Immature natural killer cell (primary cell): ENCODE measurements around the gene SFMBT2. TPM values are rescaled to one million over a fixed set of nuclear protein-coding genes. Genes with fewer than 3 reads are reported as not detected.
A peak's percentile ranks its signal among the peaks of the same experiment; 100 is the strongest.
"Not testable (repeated sequence)": the region's sequence is repeated elsewhere in the genome, so short reads cannot be mapped to it uniquely, and the experiment has no call there.

Source experiments
- DNase-seq, 3 donors: peaks; one replicate each; pipeline ENCODE4 v3.0.0; 2022; ENCODE audit warnings: mixed read lengths in 1 of 3
- H3K27ac Mint-ChIP-seq, 6 donors: one replicate each; pipeline ENCODE4 v1.8.0; 2020; ENCODE audit warnings: mixed read lengths in 6 of 6, mild to moderate bottlenecking in 5 of 6, inconsistent platforms in 4 of 6, moderate library complexity in 3 of 6
- H3K27me3 Mint-ChIP-seq, 3 donors: one replicate each; pipeline ENCODE4 v1.8.0; 2020 to 2021; ENCODE audit warnings: low read depth in 3 of 3, mild to moderate bottlenecking in 3 of 3, mixed read lengths in 3 of 3, moderate library complexity in 3 of 3, inconsistent platforms in 1 of 3
- H3K36me3 Mint-ChIP-seq, 3 donors: one replicate each; pipeline ENCODE4 v1.8.0; 2020; ENCODE audit warnings: mixed read lengths in 3 of 3, inconsistent platforms in 2 of 3, mild to moderate bottlenecking in 2 of 3
- H3K4me1 Mint-ChIP-seq, 2 donors: one replicate each; pipeline ENCODE4 v1.8.0; 2020; ENCODE audit warnings: inconsistent platforms in 2 of 2, mild to moderate bottlenecking in 2 of 2, mixed read lengths in 2 of 2, moderate library complexity in 1 of 2
- H3K4me3 Mint-ChIP-seq, 5 donors: one replicate each; pipeline ENCODE4 v1.8.0; 2020; ENCODE audit warnings: mild to moderate bottlenecking in 5 of 5, mixed read lengths in 5 of 5, inconsistent platforms in 3 of 5, moderate library complexity in 3 of 5
- H3K9me3 Mint-ChIP-seq, 6 donors: one replicate each; pipeline ENCODE4 v1.8.0; 2020; ENCODE audit warnings: mild to moderate bottlenecking in 6 of 6, mixed read lengths in 6 of 6, inconsistent platforms in 4 of 6, moderate library complexity in 3 of 6
- polyA plus RNA-seq, 3 donors: library from polyadenylated mRNA; unstranded; fragments of 300-500 nt; fragmentation: Illumina TruSeq; gene quantifications; one replicate each; pipeline ENCODE4 v1.2.3, GENCODE V29; 2021

SFMBT2 gene
- polyA plus RNA-seq, 3 donors from 2014 or later = 1.5 to 9.8 (median 3.1) TPM

GRCh38 chr10:7388602-7389001 lies 22.2 kb downstream of the SFMBT2 start:
- H3K4me1 Mint-ChIP-seq = peaks cover 48 to 88% of the 10 kb centered on the region in 2 donors
- DNase-seq = peak in 2 of 3 donors; percentile 18 to 36
- H3K27ac Mint-ChIP-seq = peak overlapping the region; percentile 31 to 95 (median 87)
- peaks cover 0 to 3% (median 0%) of the 10 kb centered on the region in 3 donors for H3K36me3 Mint-ChIP-seq
- H3K4me3 Mint-ChIP-seq = peak overlapping the region; percentile 59 to 73 (median 68)
- peaks cover 0 to 1% (median 0%) of the 10 kb centered on the region in 6 donors for H3K9me3 Mint-ChIP-seq
- no peaks in the 10 kb centered on the region for H3K27me3 Mint-ChIP-seq

GRCh38 chr10:7388149-7388548 lies 22.7 kb downstream of the SFMBT2 start:
- H3K36me3 Mint-ChIP-seq, H3K9me3 Mint-ChIP-seq, H3K27me3 Mint-ChIP-seq, DNase-seq: not testable (repeated sequence)
- peak overlapping the region in 4 of 5 donors; percentile 22 to 71 (median 56) for H3K4me3 Mint-ChIP-seq
- peak overlapping the region; percentile 31 to 86 (median 63) for H3K27ac Mint-ChIP-seq
- peaks cover 52 to 91% of the 10 kb centered on the region in 2 donors for H3K4me1 Mint-ChIP-seq

- no peak for DNase-seq
- peaks cover 62 to 93% of the 10 kb centered on the region in 2 donors for H3K4me1 Mint-ChIP-seq
- peaks cover 0 to 15% (median 9%) of the 10 kb centered on the region in 3 donors for H3K36me3 Mint-ChIP-seq
- H3K4me3 Mint-ChIP-seq = no peak overlapping the region
- peak overlapping the region in 3 of 6 donors; percentile 12 to 65 (median 45) for H3K27ac Mint-ChIP-seq
- H3K9me3 Mint-ChIP-seq = peaks cover 0 to 1% (median 0%) of the 10 kb centered on the region in 6 donors
- no peaks in the 10 kb centered on the region for H3K27me3 Mint-ChIP-seq
Observed at GRCh38 chr10:7385114-7385513, 25.7 kb downstream of the SFMBT2 start.

- H3K36me3 Mint-ChIP-seq = peaks cover 0 to 20% (median 18%) of the 10 kb centered on the region in 3 donors
Observed at GRCh38 chr10:7383442-7383841, 27.4 kb downstream of the SFMBT2 start.

DNA sequence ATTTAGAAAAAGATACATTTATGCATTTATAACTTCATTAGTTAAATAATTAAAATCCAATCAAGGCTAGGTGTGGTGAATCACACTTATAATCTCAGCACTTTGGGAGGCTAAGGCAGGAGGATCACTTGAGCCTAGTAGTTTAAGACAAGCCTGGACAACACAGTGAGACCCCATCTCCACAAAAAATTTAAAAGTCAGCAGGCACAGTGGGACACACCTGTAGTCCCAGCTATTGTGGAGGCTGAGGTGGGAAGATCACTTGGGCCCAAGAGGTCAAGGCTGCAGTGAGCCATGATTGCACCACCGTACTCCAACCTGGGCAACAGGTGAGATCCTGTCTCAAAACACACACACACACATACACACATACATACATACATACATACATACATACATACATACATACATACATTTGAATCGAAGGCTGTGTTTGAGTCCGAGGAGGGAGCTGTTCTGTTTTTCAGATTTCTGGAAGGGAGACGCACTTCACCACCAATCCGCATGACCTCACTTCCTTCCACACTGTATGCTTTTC lies 30.1 kb downstream of the SFMBT2 start:
- Mint-ChIP-seq H3K4me3 (no peak overlapping the region), H3K36me3 (peaks cover 0 to 18% (median 16%) of the 10 kb centered on the region in 3 donors), H3K9me3 (no peaks in the 10 kb centered on the region), H3K4me1 (peaks cover 47 to 75% of the 10 kb centered on the region in 2 donors), H3K27me3 (peaks cover 0 to 3% (median 0%) of the 10 kb centered on the region in 3 donors), H3K27ac (peak overlapping the region in 5 of 6 donors; percentile 36 to 86 (median 46))
- DNase-seq = no peak

More at GRCh38 chr10:7383442-7383841, 27.4 kb downstream of the SFMBT2 start:
- H3K4me3 Mint-ChIP-seq = peak overlapping the region in 3 of 5 donors; percentile 20 to 37 (median 25)
- peaks cover 54 to 91% of the 10 kb centered on the region in 2 donors for H3K4me1 Mint-ChIP-seq
- H3K9me3 Mint-ChIP-seq = peaks cover 0 to 1% (median 0%) of the 10 kb centered on the region in 6 donors
- no peak for DNase-seq
- peak overlapping the region in 5 of 6 donors; percentile 6 to 68 (median 28) for H3K27ac Mint-ChIP-seq
- H3K27me3 Mint-ChIP-seq = peaks cover 0 to 3% (median 0%) of the 10 kb centered on the region in 3 donors

DNA sequence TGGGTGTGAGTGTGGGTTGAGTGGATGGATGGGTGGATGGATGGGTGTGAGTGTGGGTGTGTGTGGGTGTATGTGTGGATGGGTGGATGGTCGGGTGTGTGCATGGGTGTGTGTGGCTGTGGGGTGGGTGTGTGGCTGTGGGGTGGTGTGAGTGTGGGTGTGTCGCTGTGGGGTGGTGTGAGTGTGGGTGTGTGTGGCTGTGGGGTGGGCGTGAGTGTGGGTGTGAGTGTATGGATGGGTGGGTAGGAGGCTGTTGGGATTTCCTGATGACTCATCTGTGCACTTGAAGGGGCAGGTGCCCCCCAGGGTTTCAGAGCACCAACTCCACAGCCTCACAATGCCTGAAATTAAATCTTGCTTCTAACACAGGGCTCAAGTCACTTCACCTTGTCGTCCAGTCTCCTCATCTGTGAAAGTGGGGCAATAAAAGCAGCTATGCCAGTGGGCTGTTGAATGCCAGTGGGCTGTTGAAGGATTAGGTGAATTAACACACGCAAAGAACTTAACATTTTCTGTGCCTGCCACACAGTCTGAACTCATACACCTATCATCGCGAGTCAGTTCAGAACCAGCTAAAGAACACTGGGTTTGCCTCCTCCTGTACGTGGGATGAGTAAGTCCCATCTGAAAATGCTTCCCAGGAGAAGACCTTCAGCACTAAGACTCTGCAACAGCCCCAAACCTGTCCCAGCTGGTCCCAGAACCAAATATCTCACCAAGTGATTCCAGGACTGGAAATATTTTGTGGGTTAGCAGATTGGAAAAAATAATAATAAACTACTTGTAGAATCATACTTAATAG lies 32.0 kb downstream of the SFMBT2 start:
- Mint-ChIP-seq H3K27ac (peak overlapping the region; percentile 78 to 91 (median 88)), H3K27me3 (peaks cover 0 to 3% (median 0%) of the 10 kb centered on the region in 3 donors), H3K36me3 (peaks cover under 1 to 25% (median 22%) of the 10 kb centered on the region in 3 donors), H3K9me3 (no peaks in the 10 kb centered on the region), H3K4me3 (peak overlapping the region in 1 of 5 donors; percentile 54), H3K4me1 (peaks cover 38 to 74% of the 10 kb centered on the region in 2 donors)
- DNase-seq = peak; percentile 5 to 19 (median 18)

DNA sequence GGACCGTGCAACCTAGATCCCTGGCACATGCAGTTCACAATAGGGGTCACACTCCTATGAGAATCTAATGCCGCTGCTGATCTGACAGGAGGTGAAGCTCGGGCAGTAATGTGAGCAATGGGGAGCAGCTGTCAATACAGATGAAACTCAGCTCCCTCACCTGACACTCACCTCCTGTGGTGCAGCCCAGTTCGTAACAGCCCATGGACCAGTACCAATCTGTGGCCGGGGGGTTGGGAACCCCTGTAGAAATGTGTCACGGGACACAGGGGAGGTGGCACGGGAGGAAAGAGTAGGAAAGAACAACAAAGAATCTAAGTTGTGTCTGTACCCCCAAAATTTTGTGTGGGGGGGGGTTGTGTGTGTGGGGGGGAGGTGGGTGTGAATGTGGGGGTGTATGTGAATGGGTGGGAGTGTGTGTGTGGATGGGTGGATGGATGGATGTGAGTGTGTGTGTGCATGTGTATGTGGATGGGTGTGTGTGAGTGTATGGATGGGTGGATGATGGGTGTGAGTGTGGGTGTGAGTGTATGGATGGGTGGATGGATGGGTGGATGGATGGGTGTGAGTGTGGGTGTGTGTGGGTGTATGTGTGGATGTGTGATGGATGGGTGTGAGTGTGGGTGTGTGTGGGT lies 33.1 kb downstream of the SFMBT2 start:
- peaks cover 11 to 34% (median 33%) of the 10 kb centered on the region in 3 donors for H3K36me3 Mint-ChIP-seq
- no peaks in the 10 kb centered on the region for H3K9me3 Mint-ChIP-seq
- H3K27me3 Mint-ChIP-seq = peaks cover 0 to 3% (median 0%) of the 10 kb centered on the region in 3 donors
- DNase-seq = no peak
- peak overlapping the region; percentile 20 to 86 (median 65) for H3K27ac Mint-ChIP-seq
- H3K4me1 Mint-ChIP-seq = peaks cover 27 to 67% of the 10 kb centered on the region in 2 donors
- H3K4me3 Mint-ChIP-seq = no peak overlapping the region

GRCh38 chr10:7374795-7375194 lies 36.0 kb downstream of the SFMBT2 start:
- H3K27me3 Mint-ChIP-seq = peaks cover 0 to 3% (median 0%) of the 10 kb centered on the region in 3 donors
- H3K36me3 Mint-ChIP-seq = peaks cover 25 to 36% (median 30%) of the 10 kb centered on the region in 3 donors
- no peak for DNase-seq
- H3K27ac Mint-ChIP-seq = peak overlapping the region in 4 of 6 donors; percentile 17 to 39 (median 30)
- H3K4me3 Mint-ChIP-seq = no peak overlapping the region
- H3K9me3 Mint-ChIP-seq = no peaks in the 10 kb centered on the region
- H3K4me1 Mint-ChIP-seq = peaks cover 18 to 51% of the 10 kb centered on the region in 2 donors

DNA sequence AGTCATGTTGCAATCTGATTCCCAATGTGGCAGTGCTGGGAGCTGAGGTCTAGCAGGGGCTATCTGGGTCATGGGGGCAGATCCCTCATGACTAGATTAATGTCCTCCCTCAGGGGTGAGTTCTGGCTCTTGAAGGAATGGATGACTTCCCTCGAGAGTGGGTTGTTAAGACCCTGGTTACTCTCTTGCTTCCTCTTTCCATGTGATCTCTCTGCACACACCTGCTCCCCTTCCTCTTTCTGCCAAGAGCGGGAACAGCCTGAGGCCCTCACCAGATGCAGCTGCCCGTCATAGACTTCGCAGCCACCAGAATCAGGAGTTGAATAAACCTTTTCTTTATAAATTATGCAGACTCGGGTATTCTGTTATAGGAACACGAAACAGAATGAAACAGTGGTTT lies 37.8 kb downstream of the SFMBT2 start:
- Mint-ChIP-seq H3K27me3 (no peaks in the 10 kb centered on the region), H3K4me3 (no peak overlapping the region), H3K27ac (peak overlapping the region in 3 of 6 donors; percentile 15 to 48 (median 43)), H3K36me3 (peaks cover 25 to 33% (median 32%) of the 10 kb centered on the region in 3 donors), H3K9me3 (no peaks in the 10 kb centered on the region), H3K4me1 (peaks cover 9 to 37% of the 10 kb centered on the region in 2 donors)
- DNase-seq = no peak

GRCh38 chr10:7372504-7372903 lies 38.3 kb downstream of the SFMBT2 start:
- peaks cover 27 to 36% (median 34%) of the 10 kb centered on the region in 3 donors for H3K36me3 Mint-ChIP-seq
- H3K9me3 Mint-ChIP-seq = no peaks in the 10 kb centered on the region
- H3K27me3 Mint-ChIP-seq = no peaks in the 10 kb centered on the region
- H3K4me1 Mint-ChIP-seq = peaks cover 6 to 36% of the 10 kb centered on the region in 2 donors
- no peak for DNase-seq
- H3K4me3 Mint-ChIP-seq = no peak overlapping the region
- peak overlapping the region in 1 of 6 donors; percentile 48 for H3K27ac Mint-ChIP-seq

DNA sequence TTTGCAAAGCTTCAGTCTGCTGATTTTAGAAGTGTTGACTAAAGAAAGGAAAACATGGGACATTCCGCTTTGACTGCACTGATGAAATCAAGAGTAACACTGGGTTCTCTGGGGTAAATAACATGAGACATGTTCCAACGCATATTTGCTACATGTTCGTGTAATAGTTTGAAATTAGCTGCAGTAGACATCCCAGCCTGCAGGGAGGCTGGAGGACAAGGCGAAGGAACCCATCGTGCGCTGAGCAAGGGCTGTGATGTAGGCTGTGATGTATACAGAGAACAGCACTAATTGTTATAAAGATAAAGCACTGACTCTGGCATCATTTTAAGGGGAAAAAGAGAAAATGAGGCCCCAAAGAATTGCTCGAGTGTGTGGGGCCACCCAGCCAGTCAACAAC lies 40.3 kb downstream of the SFMBT2 start:
- H3K27me3 Mint-ChIP-seq = no peaks in the 10 kb centered on the region

GRCh38 chr10:7365027-7365745 lies 45.6 kb downstream of the SFMBT2 start:
- peaks cover 13 to 64% of the 10 kb centered on the region in 2 donors for H3K4me1 Mint-ChIP-seq
- H3K9me3 Mint-ChIP-seq = no peaks in the 10 kb centered on the region
- no peak for DNase-seq
- no peak overlapping the region for H3K4me3 Mint-ChIP-seq
- H3K36me3 Mint-ChIP-seq = peaks cover 26 to 59% (median 36%) of the 10 kb centered on the region in 3 donors
- H3K27me3 Mint-ChIP-seq = peaks cover 0 to 2% (median 0%) of the 10 kb centered on the region in 3 donors
- peak overlapping the region in 4 of 6 donors; percentile 28 to 87 (median 68) for H3K27ac Mint-ChIP-seq

More for the DNA sequence above, 40.3 kb downstream of the SFMBT2 start:
- DNase-seq = no peak
- peaks cover 39 to 50% (median 45%) of the 10 kb centered on the region in 3 donors for H3K36me3 Mint-ChIP-seq
- no peak overlapping the region for H3K4me3 Mint-ChIP-seq
- peak overlapping the region in 1 of 6 donors; percentile 44 for H3K27ac Mint-ChIP-seq
- H3K9me3 Mint-ChIP-seq = no peaks in the 10 kb centered on the region
- peaks cover 4 to 36% of the 10 kb centered on the region in 2 donors for H3K4me1 Mint-ChIP-seq

GRCh38 chr10:7364474-7364873 lies 46.4 kb downstream of the SFMBT2 start:
- H3K4me3 Mint-ChIP-seq = peak overlapping the region in 1 of 5 donors; percentile 8
- H3K27ac Mint-ChIP-seq = peak overlapping the region in 5 of 6 donors; percentile 8 to 87 (median 64)
- peaks cover 29 to 52% (median 38%) of the 10 kb centered on the region in 3 donors for H3K36me3 Mint-ChIP-seq
- peaks cover 18 to 69% of the 10 kb centered on the region in 2 donors for H3K4me1 Mint-ChIP-seq
- H3K9me3 Mint-ChIP-seq = no peaks in the 10 kb centered on the region
- H3K27me3 Mint-ChIP-seq = peaks cover 0 to 2% (median 0%) of the 10 kb centered on the region in 3 donors
- DNase-seq = no peak
